ENCODE data around the gene SPEG.

SPEG gene

GRCh38 chr2:219465659-219466561 lies 31.3 kb downstream of the SPEG start:
- DNase-seq: no peak

- no peak for DNase-seq
These were observed 32.4 kb downstream of the SPEG start for GRCh38 chr2:219466816-219467735.

GRCh38 chr2:219467736-219468075 lies 33.1 kb downstream of the SPEG start:
- DNase-seq: no peak

GRCh38 chr2:219468410-219469185 lies 34.0 kb downstream of the SPEG start:
- no peak for DNase-seq

GRCh38 chr2:219469186-219469724 lies 34.6 kb downstream of the SPEG start:
- no peak for DNase-seq

- no peak for DNase-seq
These were observed 35.8 kb downstream of the SPEG start for GRCh38 chr2:219470429-219470828.

GRCh38 chr2:219471476-219472371 lies 37.1 kb downstream of the SPEG start:
- DNase-seq: no peak

GRCh38 chr2:219472629-219473187 lies 38.1 kb downstream of the SPEG start:
- DNase-seq: no peak

- DNase-seq: no peak
These were observed 38.9 kb downstream of the SPEG start for GRCh38 chr2:219473511-219473910.

GRCh38 chr2:219474285-219475060 lies 39.8 kb downstream of the SPEG start:
- no peak for DNase-seq

- DNase-seq: no peak
These were observed 40.6 kb downstream of the SPEG start for GRCh38 chr2:219475278-219475677.

GRCh38 chr2:219475697-219476651 lies 41.3 kb downstream of the SPEG start:
- peak; percentile 38 for DNase-seq

- DNase-seq: no peak
These were observed 42.1 kb downstream of the SPEG start for GRCh38 chr2:219476652-219477151.

- no peak for DNase-seq
These were observed 42.5 kb downstream of the SPEG start for GRCh38 chr2:219477179-219477578.

- no peak for DNase-seq
These were observed 43.2 kb downstream of the SPEG start for GRCh38 chr2:219477815-219478214.

GRCh38 chr2:219478916-219479315 lies 44.3 kb downstream of the SPEG start:
- no peak for DNase-seq

- no peak for DNase-seq
These were observed 45.4 kb downstream of the SPEG start for GRCh38 chr2:219480004-219480403.

GRCh38 chr2:219482674-219483405 lies 48.2 kb downstream of the SPEG start:
- no peak for DNase-seq
